Type B pancreatic cell (in vitro differentiated cells): ENCODE results near the gene TMEM33. TPM values are rescaled to one million over a fixed set of nuclear protein-coding genes. Genes with fewer than 3 reads are reported as not detected.
"Not testable (repeated sequence)": the region's sequence is repeated elsewhere in the genome, so short reads cannot be mapped to it uniquely, and the experiment has no call there.

ENCODE experiments used
- DNase-seq: peaks from one replicate; pipeline ENCODE4 v3.0.0; 2021; ENCODE audit warnings: mixed read lengths; ENCODE audit not compliant: unreplicated experiment; ENCODE audit errors: extremely low spot score
- H3K27ac Mint-ChIP-seq: 2 replicates; pipeline ENCODE4 v1.8.0; 2021; ENCODE audit warnings: mild to moderate bottlenecking, mixed read lengths
- H3K27me3 Mint-ChIP-seq: 2 replicates; pipeline ENCODE4 v1.8.0; 2021; ENCODE audit warnings: mixed read lengths
- H3K36me3 Mint-ChIP-seq: 2 replicates; pipeline ENCODE4 v1.8.0; 2021; ENCODE audit warnings: mixed read lengths
- H3K4me1 Mint-ChIP-seq: one replicate; pipeline ENCODE4 v1.8.0; 2021; ENCODE audit warnings: mixed read lengths; ENCODE audit not compliant: unreplicated experiment
- H3K4me3 Mint-ChIP-seq: 2 replicates; pipeline ENCODE4 v1.8.0; 2021; ENCODE audit warnings: mild to moderate bottlenecking, mixed read lengths
- H3K9me3 Mint-ChIP-seq: 2 replicates; pipeline ENCODE4 v1.8.0; 2021; ENCODE audit warnings: mixed read lengths
- total RNA-seq: library from RNA; stranded (reverse); gene quantifications from 2 replicates; pipeline ENCODE4 v1.2.1, GENCODE V29; 2021; ENCODE audit warnings: low replicate concordance
- TF ChIP-seq, protein P1 (sequence below): fragments of 200-600 bp; sonication (generic); conservative IDR thresholded peaks from 2 replicates; pipeline ENCODE4 v1.5.0; 2021; ENCODE audit warnings: antibody characterized with exemption, mild to moderate bottlenecking

TMEM33 gene
- total RNA-seq, 1 donor from 2014 or later = 60.5 TPM

DNA sequence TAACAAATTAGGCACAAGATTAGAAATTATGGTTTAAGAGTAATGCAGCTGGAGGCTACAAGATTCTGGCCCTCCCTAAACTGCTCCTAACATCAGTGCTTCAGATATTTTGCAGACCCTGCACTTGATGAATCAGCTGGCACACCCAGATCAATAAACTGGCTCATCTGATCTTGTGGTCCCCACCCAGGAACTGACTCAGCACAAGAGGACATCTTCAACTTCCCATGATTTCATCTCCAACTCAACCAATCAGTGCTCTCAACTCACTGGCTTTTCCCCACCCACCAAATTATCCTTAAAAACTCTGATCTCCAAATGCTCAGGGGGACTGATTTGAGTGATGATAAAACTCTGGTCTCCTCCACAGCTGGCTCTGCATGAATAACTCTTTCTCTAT, 21.7 kb upstream of the TMEM33 start:
- no peak overlapping the region for H3K27ac Mint-ChIP-seq
- no peaks in the 10 kb centered on the region for H3K27me3 Mint-ChIP-seq
- H3K9me3 Mint-ChIP-seq = peaks cover 6% of the 10 kb centered on the region
- peaks cover 5% of the 10 kb centered on the region for H3K4me1 Mint-ChIP-seq
- H3K36me3 Mint-ChIP-seq = no peaks in the 10 kb centered on the region
- TF ChIP-seq, protein P1, sequence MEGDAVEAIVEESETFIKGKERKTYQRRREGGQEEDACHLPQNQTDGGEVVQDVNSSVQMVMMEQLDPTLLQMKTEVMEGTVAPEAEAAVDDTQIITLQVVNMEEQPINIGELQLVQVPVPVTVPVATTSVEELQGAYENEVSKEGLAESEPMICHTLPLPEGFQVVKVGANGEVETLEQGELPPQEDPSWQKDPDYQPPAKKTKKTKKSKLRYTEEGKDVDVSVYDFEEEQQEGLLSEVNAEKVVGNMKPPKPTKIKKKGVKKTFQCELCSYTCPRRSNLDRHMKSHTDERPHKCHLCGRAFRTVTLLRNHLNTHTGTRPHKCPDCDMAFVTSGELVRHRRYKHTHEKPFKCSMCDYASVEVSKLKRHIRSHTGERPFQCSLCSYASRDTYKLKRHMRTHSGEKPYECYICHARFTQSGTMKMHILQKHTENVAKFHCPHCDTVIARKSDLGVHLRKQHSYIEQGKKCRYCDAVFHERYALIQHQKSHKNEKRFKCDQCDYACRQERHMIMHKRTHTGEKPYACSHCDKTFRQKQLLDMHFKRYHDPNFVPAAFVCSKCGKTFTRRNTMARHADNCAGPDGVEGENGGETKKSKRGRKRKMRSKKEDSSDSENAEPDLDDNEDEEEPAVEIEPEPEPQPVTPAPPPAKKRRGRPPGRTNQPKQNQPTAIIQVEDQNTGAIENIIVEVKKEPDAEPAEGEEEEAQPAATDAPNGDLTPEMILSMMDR = no peak
- H3K4me3 Mint-ChIP-seq = no peak overlapping the region
- DNase-seq = no peak

DNA sequence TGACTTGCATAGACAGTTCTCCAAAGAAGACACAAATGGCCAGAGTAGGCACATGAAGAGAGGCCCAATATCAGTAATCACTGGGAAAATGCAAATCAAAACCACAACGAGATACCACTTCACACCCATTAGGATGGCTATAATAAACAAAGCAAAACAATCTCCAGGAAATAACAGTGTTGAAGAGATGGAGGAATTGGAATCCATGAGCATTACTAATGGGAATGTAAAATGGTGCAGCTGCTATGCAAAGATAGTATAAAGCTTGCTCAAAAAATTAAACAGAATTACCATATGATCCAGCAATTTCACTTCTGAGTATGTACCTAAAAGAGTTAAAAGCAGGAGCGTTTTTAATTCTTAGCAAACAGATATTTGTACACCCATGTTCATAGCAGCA, 17.0 kb upstream of the TMEM33 start:
- Mint-ChIP-seq H3K27me3 (no peaks in the 10 kb centered on the region), H3K4me3 (no peak overlapping the region)

DNA sequence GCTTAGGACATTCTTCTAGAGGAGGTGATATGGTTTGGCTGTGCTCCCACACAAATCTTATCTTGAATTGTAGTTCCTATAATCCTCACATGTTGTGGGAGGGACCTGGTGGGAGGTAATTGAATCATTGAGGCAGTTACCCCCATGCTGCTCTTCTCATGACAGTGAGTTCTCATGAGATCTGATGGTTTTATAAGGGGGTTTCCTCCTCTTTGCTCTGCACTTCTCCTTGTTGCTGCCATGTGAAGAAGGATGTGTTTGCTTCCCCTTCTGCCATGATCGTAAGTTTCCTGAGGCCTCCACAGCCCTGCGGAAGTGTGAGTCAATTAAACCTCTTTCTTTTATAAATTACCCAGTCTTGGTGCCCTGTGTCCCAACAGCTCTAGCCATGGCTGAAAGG, 14.8 kb upstream of the TMEM33 start:
- peaks cover 12% of the 10 kb centered on the region for H3K9me3 Mint-ChIP-seq
- H3K4me3 Mint-ChIP-seq, DNase-seq, H3K27me3 Mint-ChIP-seq, H3K4me1 Mint-ChIP-seq, H3K36me3 Mint-ChIP-seq, H3K27ac Mint-ChIP-seq: not testable (repeated sequence)

More for the DNA sequence above, 17.0 kb upstream of the TMEM33 start:
- Mint-ChIP-seq H3K36me3 (no peaks in the 10 kb centered on the region), H3K4me1 (no peaks in the 10 kb centered on the region), H3K9me3 (peaks cover 12% of the 10 kb centered on the region), H3K27ac (no peak overlapping the region)
- DNase-seq = no peak
- TF ChIP-seq, protein P1 = no peak

DNA sequence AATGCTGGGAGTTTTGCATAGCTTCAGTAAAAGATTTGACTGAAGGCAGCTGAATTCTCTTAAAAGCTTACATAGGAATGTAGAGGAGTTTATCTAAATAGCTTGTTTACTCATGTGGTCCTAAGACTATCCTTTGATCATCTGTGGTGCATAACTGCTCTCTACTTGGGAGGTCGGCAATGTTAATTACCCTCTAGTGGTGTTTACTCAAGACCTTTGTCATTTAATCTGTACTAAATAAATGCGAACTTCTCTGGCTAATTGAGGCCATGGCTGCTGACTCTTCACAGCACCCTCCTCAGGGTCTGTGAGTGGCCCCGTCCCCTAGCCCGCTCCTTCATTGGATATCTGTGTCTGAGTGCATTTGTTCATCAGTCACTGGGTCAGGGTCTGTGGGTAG, 13.8 kb upstream of the TMEM33 start:
- H3K27ac Mint-ChIP-seq = no peak overlapping the region
- TF ChIP-seq, protein P1 = no peak
- DNase-seq = no peak

DNA sequence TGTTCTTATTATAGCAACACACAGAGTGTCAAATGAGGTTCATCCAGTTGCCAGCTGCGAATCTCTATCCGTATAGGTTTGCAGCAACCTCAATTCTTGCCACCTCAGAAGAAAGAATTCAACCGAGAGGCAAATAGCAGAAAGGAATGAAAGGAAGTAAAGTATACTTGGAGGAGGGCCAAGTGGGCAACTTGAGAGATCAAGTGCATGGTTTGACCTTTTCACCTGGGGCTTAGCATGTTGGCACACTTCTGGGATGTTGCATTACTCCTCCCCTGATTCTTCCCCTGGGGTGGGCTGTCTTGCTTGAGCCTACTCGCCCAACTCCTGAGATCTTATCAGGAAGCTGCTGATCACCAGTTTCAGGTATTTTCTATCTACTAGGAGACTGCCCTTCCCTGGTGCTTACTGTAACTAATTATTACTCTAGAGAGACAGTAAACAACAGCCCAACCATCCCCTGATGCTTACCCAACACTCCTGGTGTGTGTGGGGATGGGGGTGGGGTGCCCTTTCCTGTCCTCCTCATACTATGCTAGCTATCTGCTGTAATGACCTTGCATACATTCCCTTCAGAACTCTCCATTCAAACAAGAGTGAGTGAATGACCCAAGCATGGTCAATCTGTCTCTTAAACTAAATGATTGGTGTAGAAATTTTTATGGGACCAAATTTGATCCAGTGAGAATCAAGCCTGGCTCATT, 7.3 kb upstream of the TMEM33 start:
- H3K27me3 Mint-ChIP-seq = peaks cover 4% of the 10 kb centered on the region
- H3K9me3 Mint-ChIP-seq = no peaks in the 10 kb centered on the region
- no peak for DNase-seq
- no peak overlapping the region for H3K27ac Mint-ChIP-seq
- H3K4me1 Mint-ChIP-seq = no peaks in the 10 kb centered on the region
- H3K36me3 Mint-ChIP-seq = no peaks in the 10 kb centered on the region
- TF ChIP-seq, protein P1 = no peak
- no peak overlapping the region for H3K4me3 Mint-ChIP-seq

More for the DNA sequence above, 13.8 kb upstream of the TMEM33 start:
- Mint-ChIP-seq H3K27me3 (no peaks in the 10 kb centered on the region), H3K4me3 (no peak overlapping the region), H3K9me3 (peaks cover 12% of the 10 kb centered on the region), H3K36me3 (no peaks in the 10 kb centered on the region), H3K4me1 (no peaks in the 10 kb centered on the region)

DNA sequence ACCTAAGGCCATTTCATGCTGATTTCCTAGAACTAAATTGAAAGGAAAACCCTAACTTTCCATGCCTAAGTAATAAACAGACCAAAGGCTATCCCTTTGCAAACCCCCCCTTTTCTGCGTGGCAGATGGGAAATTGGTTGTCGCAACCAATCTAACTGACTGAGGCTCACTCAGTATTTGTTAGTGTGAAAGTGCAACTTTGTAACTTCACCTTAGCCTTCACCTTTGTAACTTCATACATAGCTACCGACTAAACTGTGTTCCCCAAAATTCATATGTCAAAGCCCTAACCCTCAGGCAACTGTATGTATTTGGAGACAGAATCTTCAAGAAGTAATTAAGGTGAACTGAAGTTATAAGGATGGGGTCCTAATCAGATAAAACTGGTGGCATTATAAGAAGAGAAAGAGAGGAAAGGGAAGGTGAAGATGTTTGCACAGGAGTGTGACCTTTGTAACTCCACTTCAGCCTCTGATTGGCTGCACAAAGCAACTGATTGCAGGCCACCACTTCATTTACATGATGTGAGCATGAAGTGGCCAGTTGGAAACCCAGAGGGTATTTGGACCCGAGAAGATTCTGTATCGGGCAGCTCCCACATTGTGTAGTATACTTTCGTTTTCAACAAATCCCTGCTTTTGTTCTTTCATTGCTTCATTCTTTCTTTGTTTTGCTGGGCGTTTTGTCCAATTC, 4.9 kb upstream of the TMEM33 start:
- TF ChIP-seq, protein P1 = no peak
- H3K4me1 Mint-ChIP-seq = peaks cover 6% of the 10 kb centered on the region
- no peak for DNase-seq
- H3K27ac Mint-ChIP-seq = no peak overlapping the region
- no peaks in the 10 kb centered on the region for H3K36me3 Mint-ChIP-seq
- no peak overlapping the region for H3K4me3 Mint-ChIP-seq
- H3K9me3 Mint-ChIP-seq = no peaks in the 10 kb centered on the region
- H3K27me3 Mint-ChIP-seq = peaks cover 4% of the 10 kb centered on the region
